Natural killer cell (primary cell): Measurements from ENCODE around the gene LIPT2. TPM values are rescaled to one million over a fixed set of nuclear protein-coding genes. Genes with fewer than 3 reads are reported as not detected.

Source experiments
- ATAC-seq, 3 donors: fragments of 150-1000 bp in 2 of 3; fragments of 200-7000 bp in 1 of 3; cut with Tn5 transposase; 1 replicate in 1 of 3; 2 replicates in 2 of 3; pipeline ENCODE4 v1.10.0; 2021; ENCODE audit warnings: mild to moderate bottlenecking in 2 of 3, moderate library complexity in 2 of 3
- DNase-seq, 2 donors: peaks; one replicate each; pipeline versions ENCODE4 v3.0.0 to v3.0.0-alpha.2; 2013 to 2021; ENCODE audit warnings: mixed read lengths in 1 of 2
- H3K27ac ChIP-seq: one replicate; pipeline ENCODE4 v1.5.1; 2013; ENCODE audit warnings: mild to moderate bottlenecking, low read length
- H3K27me3 ChIP-seq: one replicate; pipeline ENCODE4 v1.6.1; 2013; ENCODE audit warnings: low read length; ENCODE audit not compliant: control insufficient read depth, insufficient read depth
- H3K36me3 ChIP-seq: one replicate; pipeline ENCODE4 v1.6.1; 2013; ENCODE audit warnings: low read length; ENCODE audit not compliant: control insufficient read depth, insufficient read depth
- H3K4me1 ChIP-seq: one replicate; pipeline ENCODE4 v1.6.1; 2013; ENCODE audit warnings: low read length; ENCODE audit not compliant: control insufficient read depth, insufficient read depth
- H3K4me3 ChIP-seq: one replicate; pipeline ENCODE4 v1.5.1; 2013; ENCODE audit warnings: low read length
- H3K9me3 ChIP-seq: one replicate; pipeline ENCODE4 v1.6.1; 2013; ENCODE audit warnings: low read length; ENCODE audit not compliant: control insufficient read depth, insufficient read depth
- H3K27ac Mint-ChIP-seq, 2 donors: one replicate each; pipeline ENCODE4 v1.8.0; 2022; ENCODE audit warnings: mild to moderate bottlenecking in 2 of 2, mixed read lengths in 2 of 2, moderate library complexity in 1 of 2
- H3K27me3 Mint-ChIP-seq, 2 donors: one replicate each; pipeline ENCODE4 v1.8.0; 2022; ENCODE audit warnings: low read depth in 2 of 2, mixed read lengths in 2 of 2
- H3K36me3 Mint-ChIP-seq: one replicate; pipeline ENCODE4 v1.8.0; 2022; ENCODE audit warnings: mixed read lengths
- H3K4me1 Mint-ChIP-seq, 2 donors: one replicate each; pipeline ENCODE4 v1.8.0; 2022; ENCODE audit warnings: mixed read lengths in 2 of 2
- H3K4me3 Mint-ChIP-seq: one replicate; pipeline ENCODE4 v1.8.0; 2022; ENCODE audit warnings: mild to moderate bottlenecking, moderate library complexity, mixed read lengths
- H3K9me3 Mint-ChIP-seq, 2 donors: one replicate each; pipeline ENCODE4 v1.8.0; 2022; ENCODE audit warnings: mixed read lengths in 2 of 2
- CTCF ChIP-seq: fragments of 200-600 bp; IDR thresholded peaks from one replicate; pipeline ENCODE4 v1.8.0; 2022; ENCODE audit warnings: antibody characterized with exemption
- WGBS: methylation state at CpG from one replicate; pipeline ENCODE4 v1.1.7; 2013; ENCODE audit warnings: missing lambda C conversion rate; ENCODE audit not compliant: insufficient coverage; 5-methylcytosine and 5-hydroxymethylcytosine counted together
- intact Hi-C: fragments of 100-400 bp; cut with micrococcal nuclease; formaldehyde crosslinking; loops from one replicate; pipeline ENCODE4 v1.14.2; 2022
- total RNA-seq, 4 donors: library from RNA; stranded (reverse); fragments of 120-200 nt in 1 of 4; gene quantifications; one replicate each; pipeline versions ENCODE4 v1.2.3 to v1.2.4, GENCODE V29; 2013 to 2022

LIPT2 gene
- total RNA-seq, 3 donors from 2014 or later (not counting 1 experiment from before 2014, with no cell fraction given): 0.99 to 4.1 (median 3.1) TPM

DNA sequence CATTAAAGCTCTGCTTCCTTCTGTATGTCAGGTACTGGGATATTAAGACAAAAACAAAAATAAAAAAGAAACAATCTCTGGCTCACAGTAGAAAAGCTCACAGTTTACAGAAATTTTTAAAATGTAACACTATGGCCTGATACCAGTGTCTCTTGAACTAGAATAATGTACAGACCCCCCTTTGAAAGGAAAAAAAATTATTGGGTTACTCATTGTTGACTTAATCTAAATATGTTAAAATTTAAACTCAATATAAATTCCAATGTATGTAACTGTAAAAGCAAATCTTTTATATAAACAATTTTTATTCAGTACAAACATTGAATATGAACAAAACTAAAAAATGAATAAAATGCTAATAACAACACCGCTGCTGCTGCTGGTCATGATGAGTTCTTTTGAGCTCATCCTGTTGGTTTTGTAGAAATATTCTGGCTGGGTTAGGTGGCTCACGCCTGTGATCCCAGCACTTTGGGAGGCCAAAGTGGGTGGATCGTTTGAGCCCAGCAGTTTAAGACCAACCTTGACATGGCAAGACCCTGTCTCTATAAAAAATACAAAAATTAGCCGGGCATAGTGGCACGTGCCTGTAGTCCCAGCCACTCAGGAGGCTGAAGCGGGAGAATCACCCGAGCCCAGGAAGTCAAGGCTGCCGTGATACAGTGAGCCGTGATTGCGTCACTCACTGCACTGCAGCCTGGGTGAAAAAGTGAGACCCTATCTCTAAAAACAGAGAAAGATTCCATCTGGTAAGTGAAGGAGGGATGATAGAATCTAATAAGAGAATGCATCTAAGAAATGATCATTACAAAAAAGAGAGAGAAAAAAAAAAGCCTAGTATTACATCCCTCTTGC lies 14.4 kb downstream of the LIPT2 start:
- TF ChIP-seq CTCF: no peak

GRCh38 chr11:74476536-74476935 lies 17.0 kb downstream of the LIPT2 start:
- H3K4me1 Mint-ChIP-seq: no peaks in the 10 kb centered on the region
- H3K9me3 Mint-ChIP-seq: no peaks in the 10 kb centered on the region
- intact Hi-C loops: no loop called here
- H3K36me3 Mint-ChIP-seq: no peaks in the 10 kb centered on the region
- ATAC-seq: no peak
- H3K4me3 ChIP-seq: no peak overlapping the region
- peaks cover 9 to 20% of the 10 kb centered on the region in 2 donors for H3K27me3 Mint-ChIP-seq
- no peak for TF ChIP-seq CTCF
- H3K4me3 Mint-ChIP-seq: no peak overlapping the region
- no peaks in the 10 kb centered on the region for H3K9me3 ChIP-seq
- no peaks in the 10 kb centered on the region for H3K36me3 ChIP-seq
- no peak overlapping the region for H3K27ac Mint-ChIP-seq
- DNase-seq: no peak
- no peak overlapping the region for H3K27ac ChIP-seq
- H3K27me3 ChIP-seq: peaks cover 4% of the 10 kb centered on the region
- no peaks in the 10 kb centered on the region for H3K4me1 ChIP-seq
- 87% methylated on average over 2 of the region's 2 CpGs for WGBS

More for the DNA sequence above, 14.4 kb downstream of the LIPT2 start:
- Mint-ChIP-seq H3K27ac (no peak overlapping the region), H3K27me3 (peaks cover 6 to 10% of the 10 kb centered on the region in 2 donors), H3K4me1 (no peaks in the 10 kb centered on the region), H3K4me3 (no peak overlapping the region), H3K36me3 (no peaks in the 10 kb centered on the region), H3K9me3 (no peaks in the 10 kb centered on the region)
- no peaks in the 10 kb centered on the region for H3K9me3 ChIP-seq
- intact Hi-C loops: no loop called here
- no peaks in the 10 kb centered on the region for H3K4me1 ChIP-seq
- ATAC-seq (no peak), DNase-seq (no peak)
- H3K27ac ChIP-seq: no peak overlapping the region
- H3K36me3 ChIP-seq: no peaks in the 10 kb centered on the region
- peaks cover 4% of the 10 kb centered on the region for H3K27me3 ChIP-seq
- H3K4me3 ChIP-seq: no peak overlapping the region
- WGBS: 86% methylated on average over 10 of the region's 10 CpGs

- H3K27ac Mint-ChIP-seq: no peak overlapping the region
- DNase-seq: no peak
- no peak overlapping the region for H3K27ac ChIP-seq
- H3K4me3 Mint-ChIP-seq: no peak overlapping the region
- intact Hi-C loops: no loop called here
- no peak overlapping the region for H3K4me3 ChIP-seq
- H3K27me3 Mint-ChIP-seq: peaks cover 6 to 12% of the 10 kb centered on the region in 2 donors
- H3K9me3 ChIP-seq: no peaks in the 10 kb centered on the region
- no peaks in the 10 kb centered on the region for H3K36me3 ChIP-seq
- no peaks in the 10 kb centered on the region for H3K4me1 Mint-ChIP-seq
- H3K9me3 Mint-ChIP-seq: no peaks in the 10 kb centered on the region
- 65% methylated on average over 1 of the region's 1 CpG for WGBS
- TF ChIP-seq CTCF: no peak
- H3K4me1 ChIP-seq: no peaks in the 10 kb centered on the region
- H3K27me3 ChIP-seq: peaks cover 4% of the 10 kb centered on the region
- H3K36me3 Mint-ChIP-seq: no peaks in the 10 kb centered on the region
- no peak for ATAC-seq
Measured at GRCh38 chr11:74474316-74474715, 19.2 kb downstream of the LIPT2 start.
